Measurements from ENCODE around the gene IRX6. TPM values are rescaled to one million over a fixed set of nuclear protein-coding genes. Genes with fewer than 3 reads are reported as not detected.

Gene IRX6
- total and polyA plus RNA-seq, 8 donors: 0.02 to 0.08 (median 0.04) TPM; not detected in 5

DNA sequence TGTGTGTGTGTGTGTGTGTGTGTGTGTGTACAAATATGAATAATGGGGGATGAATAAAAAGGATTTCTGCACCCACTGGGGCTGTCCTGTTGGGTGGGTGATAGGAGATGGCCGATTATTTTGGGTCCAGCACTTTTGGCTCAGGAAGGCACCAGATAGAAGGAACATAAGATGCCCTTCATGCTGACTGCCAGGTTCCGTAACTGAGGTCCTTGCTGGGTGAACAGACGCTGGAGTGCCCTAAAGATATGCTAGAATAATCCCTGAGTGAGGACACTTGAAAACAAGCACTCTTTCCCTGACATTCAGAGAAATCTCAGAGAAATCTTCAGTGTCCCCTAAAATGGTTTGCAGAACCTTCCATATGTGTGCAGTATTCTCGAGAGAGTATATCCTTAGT lies 17.7 kb downstream of the IRX6 start:
- no peak overlapping the region for H3K4me3 ChIP-seq
- H3K4me1 ChIP-seq: no peaks in the 10 kb centered on the region
- no peak for TF ChIP-seq CTCF (IDR thresholded peaks at IDR 0.05)
- no peak for DNase-seq
- H3K27me3 ChIP-seq: no peaks in the 10 kb centered on the region
- no peak overlapping the region for H3K27ac ChIP-seq
- intact Hi-C loops (cut with DNase I): no loop called here
- no peaks in the 10 kb centered on the region for H3K9me3 ChIP-seq
- FAIRE-seq: no peak
- WGBS, 2 donors: 67 to 72% methylated on average over 4 of the region's 4 CpGs
- no peak for ATAC-seq
- H3K36me3 ChIP-seq: no peaks in the 10 kb centered on the region

GRCh38 chr16:55346475-55346874 lies 22.5 kb downstream of the IRX6 start:
- intact Hi-C loops (cut with DNase I): no loop called here
- no peak for TF ChIP-seq CTCF (IDR thresholded peaks at IDR 0.05)
- H3K27ac ChIP-seq: no peak overlapping the region
- no peaks in the 10 kb centered on the region for H3K36me3 ChIP-seq
- no peaks in the 10 kb centered on the region for H3K9me3 ChIP-seq
- DNase-seq (no peak), ATAC-seq (no peak), FAIRE-seq (no peak)
- no peaks in the 10 kb centered on the region for H3K4me1 ChIP-seq
- whole genome bisulfite sequencing, 2 donors: 78 to 89% methylated on average over 6 of the region's 6 CpGs
- no peak overlapping the region for H3K4me3 ChIP-seq
- no peaks in the 10 kb centered on the region for H3K27me3 ChIP-seq

GRCh38 chr16:55349867-55350266 lies 25.9 kb downstream of the IRX6 start:
- no peaks in the 10 kb centered on the region for H3K4me1 ChIP-seq
- 60 to 64% methylated on average over 1 of the region's 1 CpG for WGBS, 2 donors
- H3K4me3 ChIP-seq: no peak overlapping the region
- no peak overlapping the region for H3K27ac ChIP-seq
- no peak for TF ChIP-seq CTCF (IDR thresholded peaks at IDR 0.05)
- H3K36me3 ChIP-seq: no peaks in the 10 kb centered on the region
- intact Hi-C loops (cut with DNase I): no loop called here
- no peak for DNase-seq
- FAIRE-seq: no peak
- H3K27me3 ChIP-seq: no peaks in the 10 kb centered on the region
- no peaks in the 10 kb centered on the region for H3K9me3 ChIP-seq
- no peak for ATAC-seq

DNA sequence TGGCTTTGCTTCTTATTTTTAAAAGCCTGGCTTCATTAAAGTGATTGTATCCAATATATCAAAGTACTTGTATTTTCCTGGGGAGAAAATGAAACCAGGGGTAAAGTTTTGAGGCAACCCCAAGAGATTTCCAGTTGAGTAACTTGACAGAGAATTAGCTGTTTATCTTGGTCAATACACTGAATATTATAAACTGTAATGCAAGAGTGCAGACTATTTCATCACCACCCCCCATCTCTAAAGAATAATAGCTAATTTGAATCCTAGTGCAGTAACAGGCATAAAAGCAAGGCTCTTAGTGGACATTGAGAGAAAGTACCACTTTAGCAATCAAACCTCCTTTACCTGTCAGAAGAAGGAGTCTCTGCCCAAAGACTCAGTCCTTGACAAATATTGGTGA lies 27.0 kb downstream of the IRX6 start:
- no peak for ATAC-seq
- Histone ChIP-seq H3K27ac (no peak overlapping the region), H3K36me3 (no peaks in the 10 kb centered on the region), H3K4me3 (no peak overlapping the region), H3K4me1 (no peaks in the 10 kb centered on the region), H3K27me3 (no peaks in the 10 kb centered on the region), H3K9me3 (no peaks in the 10 kb centered on the region)
- intact Hi-C loops (cut with DNase I): no loop called here
- DNase-seq: no peak
- no peak for TF ChIP-seq CTCF (IDR thresholded peaks at IDR 0.05)
- FAIRE-seq: no peak

DNA sequence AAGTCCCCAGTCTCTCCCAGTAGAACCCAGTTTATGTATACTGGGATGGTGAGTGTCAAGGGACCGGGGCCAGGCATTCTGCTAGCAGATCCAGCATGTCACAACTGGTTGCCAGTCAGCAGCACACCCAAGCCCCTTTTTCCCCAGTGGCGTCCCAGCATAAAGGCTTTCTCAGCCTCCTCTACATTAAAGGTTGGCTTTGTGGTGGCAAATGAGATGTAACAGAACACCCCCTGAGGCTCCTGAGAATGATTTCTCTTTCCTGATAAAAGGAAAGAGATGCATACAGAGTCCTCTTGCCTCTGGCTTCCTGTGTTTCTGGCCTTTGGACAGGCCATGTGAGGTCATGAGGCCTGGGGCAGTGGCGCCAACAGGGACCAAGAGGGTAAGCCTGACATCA lies 27.9 kb downstream of the IRX6 start:
- Histone ChIP-seq H3K36me3 (no peaks in the 10 kb centered on the region), H3K4me3 (no peak overlapping the region), H3K27ac (no peak overlapping the region), H3K27me3 (no peaks in the 10 kb centered on the region), H3K9me3 (no peaks in the 10 kb centered on the region), H3K4me1 (no peaks in the 10 kb centered on the region)
- 77 to 89% methylated on average over 3 of the region's 3 CpGs for WGBS, 2 donors
- DNase-seq (no peak), FAIRE-seq (no peak), ATAC-seq (no peak)
- no peak for TF ChIP-seq CTCF (IDR thresholded peaks at IDR 0.05)
- intact Hi-C loops (cut with DNase I): no loop called here

All from pancreas (tissue), 10 donors.